ENCODE measurements around the gene MTERF4.

Gene MTERF4

DNA sequence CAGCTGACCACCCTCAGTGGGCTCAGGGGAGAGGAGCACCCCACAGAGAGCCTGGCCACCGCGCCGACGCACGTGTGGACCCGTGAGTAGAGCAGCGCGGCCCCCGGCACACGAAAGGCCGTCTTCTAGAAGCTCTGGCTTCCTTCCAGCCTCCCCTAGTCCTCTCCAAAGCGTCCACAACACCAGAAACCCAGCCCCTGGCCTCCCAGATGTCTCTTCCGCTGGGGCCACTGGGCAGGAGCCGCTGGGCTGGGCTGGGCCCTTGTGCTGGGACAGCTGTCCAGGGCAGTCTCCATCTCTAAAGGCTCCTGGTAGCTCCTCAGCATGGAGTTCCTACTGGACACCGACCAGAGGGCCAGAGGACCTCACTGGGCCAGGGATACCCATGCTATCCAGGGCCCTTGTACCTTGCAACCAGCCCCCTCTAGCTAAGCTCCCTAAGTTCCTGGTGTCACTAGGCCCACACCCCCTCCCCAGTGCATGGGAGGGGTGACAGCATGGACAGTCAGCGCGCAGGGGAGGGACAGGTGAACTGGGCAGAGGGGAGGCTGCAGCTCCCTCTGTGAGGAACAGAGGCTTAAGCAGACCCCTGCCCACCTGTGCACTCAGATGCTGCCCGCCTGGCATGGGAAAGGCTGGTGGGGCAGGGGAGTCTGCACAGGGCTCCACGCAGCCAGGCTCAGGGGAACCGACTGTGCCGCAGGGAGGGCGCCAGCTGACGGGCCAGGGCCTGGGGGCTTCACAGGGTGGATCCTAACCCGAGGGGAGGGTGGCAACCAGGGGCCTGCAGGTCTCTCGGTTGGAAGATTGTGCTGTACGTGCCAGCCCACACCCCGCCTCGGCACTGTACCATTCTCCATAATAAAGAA, 32.9 kb downstream of the MTERF4 start:
- DNase-seq (ENCODE audit: low spot score): no peak

DNA sequence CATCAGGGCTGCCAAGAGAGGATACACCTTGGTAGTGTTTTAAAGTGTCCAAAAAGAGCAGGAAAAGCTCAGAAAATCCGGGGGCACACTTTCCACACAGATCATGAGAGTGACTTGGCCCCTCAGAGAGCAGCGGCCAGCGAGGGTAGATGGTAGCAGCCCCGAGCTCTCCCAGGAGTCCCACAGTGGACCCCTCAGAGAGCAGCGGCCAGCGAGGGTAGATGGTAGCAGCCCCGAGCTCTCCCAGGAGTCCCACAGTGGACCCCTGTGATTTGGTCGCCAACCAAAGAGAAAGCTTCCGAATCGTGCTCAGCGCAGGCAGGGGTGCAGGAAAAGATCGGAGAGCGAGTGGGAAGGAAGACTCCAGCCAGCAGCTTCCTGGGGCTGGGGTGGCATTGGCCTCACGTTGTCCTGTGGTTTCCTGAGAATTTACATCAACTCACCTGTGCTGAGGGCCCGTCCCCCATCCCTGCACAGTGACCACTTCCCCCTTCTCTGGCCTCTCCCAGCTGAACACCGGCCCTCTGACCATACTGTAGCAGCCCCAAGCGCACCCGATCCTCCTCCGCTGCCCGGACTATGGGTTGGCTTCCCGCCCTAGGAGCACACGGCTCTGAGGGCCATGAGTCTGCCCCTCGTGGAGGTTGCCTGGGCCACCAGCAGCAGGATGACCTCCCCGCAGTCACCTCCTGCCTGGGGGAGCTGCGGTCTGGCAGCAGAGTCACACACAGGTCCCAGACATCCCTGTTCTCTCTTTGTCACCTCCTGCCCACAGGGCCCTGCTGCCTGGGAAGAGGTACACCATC, 33.7 kb downstream of the MTERF4 start:
- DNase-seq (ENCODE audit: low spot score): no peak

DNA sequence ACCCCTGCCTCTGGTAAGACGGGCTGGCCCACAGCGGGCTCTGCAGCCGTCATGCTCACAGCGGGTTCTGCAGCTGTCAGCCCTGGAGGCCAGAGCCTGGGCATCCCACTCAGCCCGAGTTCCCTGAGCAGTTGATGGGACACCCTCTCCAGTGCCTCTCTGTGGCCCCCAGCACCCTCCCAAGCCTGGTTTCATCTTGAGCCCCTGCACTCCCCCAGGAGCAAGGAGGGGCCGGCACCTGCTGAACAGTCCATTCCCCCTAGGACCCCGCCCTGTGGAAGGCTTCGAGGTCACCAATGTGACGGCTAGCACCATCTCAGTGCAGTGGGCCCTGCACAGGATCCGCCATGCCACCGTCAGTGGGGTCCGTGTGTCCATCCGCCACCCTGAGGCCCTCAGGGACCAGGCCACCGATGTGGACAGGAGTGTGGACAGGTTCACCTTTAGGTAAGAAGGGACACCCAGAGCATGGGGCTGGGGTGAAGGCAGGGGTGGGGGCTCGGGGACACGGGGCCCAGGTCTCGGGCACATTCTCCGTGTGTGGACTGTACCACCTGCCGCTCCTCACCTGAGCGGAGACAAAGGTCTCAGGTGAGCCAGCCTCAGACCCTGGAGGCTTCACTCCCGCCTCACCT, 34.5 kb downstream of the MTERF4 start:
- no peak for DNase-seq (ENCODE audit: low spot score)

DNA sequence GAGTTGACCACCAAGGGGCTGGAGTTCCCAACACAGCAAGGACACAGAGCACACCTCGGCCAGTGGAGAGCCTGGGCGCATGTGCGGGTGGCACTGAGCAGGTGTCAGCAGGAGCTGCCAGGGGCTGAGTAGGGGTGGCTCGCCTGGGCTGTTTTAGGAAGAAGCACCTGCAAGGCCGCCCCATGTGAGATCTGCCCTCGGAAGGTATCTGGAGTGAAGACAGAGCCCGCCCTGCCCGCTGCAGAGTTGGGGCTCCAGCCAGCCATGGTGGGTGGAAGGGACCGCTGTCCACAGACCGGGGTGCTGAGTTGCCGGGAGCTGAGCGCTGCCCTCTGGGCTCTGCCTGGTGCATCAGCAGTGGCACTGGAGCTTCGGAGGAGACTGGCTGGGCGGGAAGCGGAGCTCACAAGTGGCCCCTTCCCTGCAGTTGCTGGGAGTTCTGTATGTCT, 35.2 kb downstream of the MTERF4 start:
- DNase-seq (ENCODE audit: low spot score): no peak

DNA sequence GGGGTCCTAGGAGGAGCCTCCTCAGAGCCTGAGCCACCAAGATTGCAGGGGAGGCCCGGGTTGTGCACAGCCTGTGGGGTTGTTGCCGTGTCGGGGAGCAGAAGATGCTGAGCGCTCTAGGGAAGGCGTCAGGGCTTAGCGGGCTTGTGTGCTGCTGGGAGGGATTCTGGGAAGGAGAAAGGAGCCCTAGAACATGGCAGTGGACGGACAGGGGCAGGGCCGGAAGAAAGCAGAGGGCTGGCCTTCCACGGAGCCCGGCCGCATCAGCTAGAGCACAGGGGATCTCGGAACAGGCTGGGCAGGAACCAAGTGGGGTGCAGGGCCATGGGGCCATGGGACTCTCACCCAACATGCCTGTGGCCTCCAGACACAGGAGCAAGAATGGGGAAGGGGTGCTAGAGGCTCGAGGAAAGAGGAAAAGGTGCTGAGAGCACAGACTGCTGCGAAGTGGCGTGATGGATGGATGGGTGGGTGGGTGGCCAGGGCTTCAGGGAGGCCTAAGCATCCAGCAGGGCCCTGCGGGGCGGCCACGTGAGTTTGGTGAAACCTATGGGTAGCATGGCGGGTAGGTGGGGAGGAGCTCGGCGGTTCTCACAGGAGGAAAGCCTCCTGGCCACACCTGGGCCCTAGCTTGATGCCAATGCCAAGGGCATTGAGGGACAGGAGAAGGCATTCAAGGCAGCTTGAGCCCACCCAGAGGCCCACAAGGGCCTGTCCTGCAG, 35.8 kb downstream of the MTERF4 start:
- no peak for DNase-seq (ENCODE audit: low spot score)

DNA sequence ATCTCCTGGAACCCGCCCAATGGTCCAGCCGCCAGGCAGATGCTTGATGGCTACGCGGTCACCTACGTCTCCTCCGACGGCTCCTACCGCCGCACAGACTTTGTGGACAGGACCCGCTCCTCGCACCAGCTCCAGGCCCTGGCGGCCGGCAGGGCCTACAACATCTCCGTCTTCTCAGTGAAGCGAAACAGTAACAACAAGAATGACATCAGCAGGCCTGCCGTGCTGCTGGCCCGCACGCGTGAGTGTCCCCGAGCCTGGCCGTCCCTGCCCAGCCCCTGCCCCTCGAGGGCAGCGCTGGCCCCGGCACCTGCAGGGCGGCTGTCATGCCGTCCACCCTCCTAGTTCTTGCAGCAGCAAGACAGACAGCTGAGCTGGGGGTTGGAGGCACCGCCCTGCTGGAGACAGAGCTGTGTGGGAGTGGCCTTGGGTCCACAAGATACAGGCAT, 36.7 kb downstream of the MTERF4 start:
- no peak for DNase-seq (ENCODE audit: low spot score)

DNA sequence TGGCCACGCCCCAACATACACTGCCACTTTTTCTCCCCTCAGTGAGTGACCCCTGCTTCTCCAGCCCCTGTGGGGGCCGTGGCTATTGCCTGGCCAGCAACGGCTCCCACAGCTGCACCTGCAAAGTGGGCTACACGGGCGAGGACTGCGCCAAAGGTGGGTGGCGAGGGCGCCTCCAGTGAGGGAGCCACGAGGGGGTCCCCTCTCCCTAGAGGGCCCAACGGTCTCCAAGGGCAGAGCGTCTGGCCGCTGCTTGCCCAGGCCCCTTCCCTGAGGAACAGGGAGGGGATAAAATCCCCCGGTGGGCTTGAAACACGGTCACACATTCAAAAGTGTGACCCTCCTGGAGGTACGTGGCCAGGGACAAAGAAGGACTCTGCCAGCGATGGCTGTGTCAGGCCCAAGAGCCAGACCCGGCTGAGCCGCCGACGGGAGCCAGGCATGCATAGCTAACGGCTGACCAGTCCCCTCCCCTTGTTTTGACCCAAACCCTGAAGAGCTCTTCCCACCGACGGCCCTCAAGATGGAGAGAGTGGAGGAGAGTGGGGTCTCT, 37.2 kb downstream of the MTERF4 start:
- no peak for DNase-seq (ENCODE audit: low spot score)

DNA sequence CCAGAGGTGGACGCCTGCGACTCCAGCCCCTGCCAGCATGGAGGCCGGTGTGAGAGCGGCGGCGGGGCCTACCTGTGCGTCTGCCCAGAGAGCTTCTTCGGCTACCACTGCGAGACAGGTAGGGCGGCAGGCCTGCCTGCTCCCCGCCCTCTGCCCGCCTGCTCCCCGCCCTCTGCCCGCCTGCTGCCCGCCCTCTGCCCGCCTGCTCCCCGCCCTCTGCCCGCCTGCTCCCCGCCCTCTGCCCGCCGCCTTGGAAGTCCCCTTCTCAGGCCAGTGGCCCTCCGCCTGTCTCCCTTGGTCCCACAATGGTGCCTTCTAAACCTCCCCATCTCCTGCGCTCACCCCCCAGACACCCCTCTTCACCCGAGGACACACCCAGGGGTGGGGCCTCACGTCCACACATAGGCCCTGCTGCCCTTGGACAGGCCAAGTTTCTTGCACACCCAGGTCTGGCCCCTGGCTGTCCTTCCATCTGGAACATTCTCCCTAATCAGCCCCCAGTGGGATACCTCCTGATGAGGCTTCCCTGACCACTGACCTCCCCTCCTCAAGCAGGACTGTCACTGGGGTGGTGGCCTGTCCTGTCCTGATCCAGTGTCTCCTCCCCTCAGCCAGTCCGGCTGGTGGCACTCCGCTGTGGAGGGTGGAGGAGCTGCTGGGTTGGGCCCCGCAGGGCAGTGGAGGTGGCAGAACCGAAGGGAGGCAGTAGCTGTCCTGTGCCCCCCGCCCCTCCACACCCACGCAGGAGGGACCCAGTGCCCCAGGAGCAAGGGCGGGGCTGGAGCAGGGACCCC, 37.9 kb downstream of the MTERF4 start:
- DNase-seq (ENCODE audit: low spot score): no peak

DNA sequence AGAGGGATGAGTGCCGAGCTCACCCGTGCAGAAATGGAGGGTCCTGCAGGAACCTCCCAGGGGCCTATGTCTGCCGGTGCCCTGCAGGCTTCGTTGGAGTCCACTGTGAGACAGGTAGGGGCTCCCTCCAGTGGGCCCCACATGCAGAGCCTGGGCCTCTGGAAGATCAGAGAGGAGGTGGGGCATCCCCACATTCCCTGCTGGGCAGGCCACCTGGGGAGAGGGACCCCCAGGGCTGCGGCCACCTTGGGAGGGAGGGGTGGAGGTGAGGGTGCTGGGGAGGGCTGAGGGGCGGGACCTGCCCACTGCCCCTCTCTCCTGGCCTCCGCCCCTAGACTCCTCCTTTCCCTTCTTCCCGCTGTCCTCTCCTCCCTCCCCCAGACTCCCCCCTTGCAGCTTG, 38.5 kb downstream of the MTERF4 start:
- DNase-seq (ENCODE audit: low spot score): no peak

DNA sequence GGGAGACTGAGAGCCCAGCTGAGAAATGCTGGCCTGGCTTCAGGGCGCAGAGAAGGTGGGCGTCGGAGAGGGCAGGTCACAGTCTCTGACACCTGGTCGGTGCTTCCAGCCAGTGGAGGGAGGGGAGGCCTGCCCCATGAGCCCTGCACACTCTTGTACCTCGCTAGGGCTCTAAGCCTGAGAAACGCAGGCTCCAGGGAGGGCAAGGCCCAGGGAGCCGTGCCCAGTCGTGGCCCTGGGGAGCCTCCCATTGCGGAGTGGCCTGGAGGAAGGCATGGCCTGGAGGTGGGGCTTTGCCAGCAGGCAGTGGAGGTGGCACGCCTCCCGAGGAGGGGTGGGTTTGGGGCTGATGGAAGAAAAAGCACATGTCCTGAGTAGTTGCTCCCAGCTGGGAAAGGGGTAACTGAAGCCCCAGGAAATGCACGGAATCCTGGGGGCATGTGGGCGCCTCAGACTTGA, 39.0 kb downstream of the MTERF4 start:
- DNase-seq (ENCODE audit: low spot score): no peak

DNA sequence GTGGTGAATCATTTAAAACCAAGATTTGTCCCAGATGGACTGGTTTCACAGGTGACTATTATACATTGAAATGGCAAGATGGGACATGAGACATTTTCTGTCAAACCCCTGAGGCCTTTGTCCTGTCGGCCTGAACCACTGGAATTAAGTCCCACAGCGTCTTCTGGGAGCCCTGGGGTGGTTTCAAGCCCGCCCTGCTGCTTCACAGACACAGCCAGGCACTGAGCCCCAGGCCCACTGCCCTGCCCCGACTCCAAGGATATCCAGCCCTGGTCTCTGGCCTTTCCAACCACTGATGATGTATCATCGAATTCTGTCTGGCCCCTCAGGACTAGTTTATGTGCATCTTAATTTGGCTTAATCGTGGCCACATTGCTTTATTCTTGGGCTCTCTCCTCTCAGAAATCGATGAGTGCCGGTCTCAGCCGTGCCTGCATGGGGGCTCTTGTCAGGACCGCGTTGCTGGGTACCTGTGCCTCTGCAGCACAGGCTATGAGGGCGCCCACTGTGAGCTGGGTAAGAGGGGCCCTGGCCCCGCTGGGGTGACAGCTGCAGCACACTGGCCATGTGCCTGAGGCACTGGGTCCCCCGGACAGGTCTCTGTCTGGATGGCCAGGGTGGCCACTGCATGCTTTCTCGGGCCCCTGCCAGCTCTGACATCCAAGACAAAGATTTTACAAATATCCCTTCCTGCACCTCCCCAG, 39.5 kb downstream of the MTERF4 start:
- DNase-seq (ENCODE audit: low spot score): no peak

DNA sequence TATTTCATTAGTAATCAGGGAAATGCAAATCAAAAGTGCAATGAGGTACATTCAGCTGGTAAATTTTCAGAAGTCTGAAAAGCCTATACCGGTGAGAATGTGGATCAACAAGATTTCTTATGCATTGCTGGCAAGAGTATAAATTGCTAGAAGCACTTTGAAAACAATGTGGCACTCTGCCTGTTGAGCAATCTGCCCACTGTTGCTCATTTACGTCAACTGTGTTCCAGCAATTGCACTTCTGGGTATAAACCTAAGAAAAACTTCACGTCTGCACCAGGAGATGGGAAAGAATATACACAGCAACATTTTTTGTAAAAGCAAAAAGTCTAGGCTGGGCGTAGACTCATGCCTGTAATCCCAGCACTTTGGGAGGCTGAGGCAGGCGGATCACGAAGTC, 40.8 kb downstream of the MTERF4 start:
- no peak for DNase-seq (ENCODE audit: low spot score)

DNA sequence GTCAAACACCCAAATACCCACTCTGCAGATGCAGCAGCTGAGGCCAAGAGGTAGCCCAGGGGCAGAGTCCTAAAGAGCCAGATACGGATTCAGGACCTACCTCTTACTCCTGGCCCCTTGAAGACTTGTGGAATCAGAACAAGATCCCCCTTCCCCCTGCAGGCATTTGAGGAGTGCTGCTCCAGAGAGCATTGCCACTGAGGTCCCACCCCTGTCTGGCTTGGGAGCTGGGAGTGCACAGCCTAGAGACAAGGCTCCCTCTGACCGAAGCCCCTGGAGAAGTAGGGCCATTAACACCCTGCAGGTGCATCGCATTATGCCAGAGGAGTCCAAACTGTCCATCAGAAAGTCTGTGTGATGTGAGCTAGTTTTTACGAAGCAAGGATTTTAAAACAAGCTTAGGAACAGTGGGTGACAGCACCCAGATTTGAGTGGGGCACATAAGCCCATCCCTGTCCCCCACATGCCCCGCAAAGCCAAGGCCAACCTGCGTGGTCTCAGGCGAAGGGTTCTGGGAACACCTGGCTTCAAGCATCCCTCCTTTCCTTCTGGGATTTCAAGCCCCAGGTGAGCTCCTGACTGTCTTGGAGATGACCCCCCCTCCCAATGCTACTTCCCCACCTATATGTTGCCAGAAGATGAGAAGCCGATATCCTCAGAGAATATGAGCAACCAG, 48.4 kb downstream of the MTERF4 start:
- no peak for DNase-seq (ENCODE audit: low spot score)

DNA sequence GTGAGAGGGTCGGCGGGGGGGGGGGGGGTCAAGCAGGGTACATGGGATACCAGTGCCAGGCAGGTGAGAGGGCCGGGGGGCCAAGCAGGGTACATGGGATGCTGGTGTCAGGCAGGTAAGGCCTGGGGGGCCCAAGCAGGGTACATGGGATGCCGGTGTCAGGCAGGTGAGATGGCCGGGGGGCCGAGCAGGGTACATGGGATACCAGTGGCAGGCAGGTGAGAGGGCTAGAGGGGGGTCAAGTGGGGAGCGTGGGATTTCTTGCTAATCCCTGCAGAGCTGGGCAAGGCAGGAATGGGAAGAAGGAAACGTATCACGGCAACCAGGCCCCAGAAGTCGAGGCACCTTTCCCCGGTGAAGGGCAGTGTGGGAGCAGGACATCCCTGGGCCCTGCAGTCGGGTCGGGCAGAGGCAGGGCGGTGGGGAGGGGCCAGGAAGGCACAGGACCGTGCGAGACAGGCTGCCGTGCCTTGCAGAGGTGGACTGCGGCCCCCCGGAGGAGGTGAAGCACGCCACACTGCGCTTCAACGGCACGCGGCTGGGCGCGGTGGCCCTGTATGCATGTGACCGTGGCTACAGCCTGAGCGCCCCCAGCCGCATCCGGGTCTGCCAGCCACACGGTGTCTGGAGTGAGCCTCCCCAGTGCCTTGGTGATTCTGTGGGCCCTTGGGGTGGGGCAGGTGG, 49.3 kb downstream of the MTERF4 start:
- no peak for DNase-seq (ENCODE audit: low spot score)

DNA sequence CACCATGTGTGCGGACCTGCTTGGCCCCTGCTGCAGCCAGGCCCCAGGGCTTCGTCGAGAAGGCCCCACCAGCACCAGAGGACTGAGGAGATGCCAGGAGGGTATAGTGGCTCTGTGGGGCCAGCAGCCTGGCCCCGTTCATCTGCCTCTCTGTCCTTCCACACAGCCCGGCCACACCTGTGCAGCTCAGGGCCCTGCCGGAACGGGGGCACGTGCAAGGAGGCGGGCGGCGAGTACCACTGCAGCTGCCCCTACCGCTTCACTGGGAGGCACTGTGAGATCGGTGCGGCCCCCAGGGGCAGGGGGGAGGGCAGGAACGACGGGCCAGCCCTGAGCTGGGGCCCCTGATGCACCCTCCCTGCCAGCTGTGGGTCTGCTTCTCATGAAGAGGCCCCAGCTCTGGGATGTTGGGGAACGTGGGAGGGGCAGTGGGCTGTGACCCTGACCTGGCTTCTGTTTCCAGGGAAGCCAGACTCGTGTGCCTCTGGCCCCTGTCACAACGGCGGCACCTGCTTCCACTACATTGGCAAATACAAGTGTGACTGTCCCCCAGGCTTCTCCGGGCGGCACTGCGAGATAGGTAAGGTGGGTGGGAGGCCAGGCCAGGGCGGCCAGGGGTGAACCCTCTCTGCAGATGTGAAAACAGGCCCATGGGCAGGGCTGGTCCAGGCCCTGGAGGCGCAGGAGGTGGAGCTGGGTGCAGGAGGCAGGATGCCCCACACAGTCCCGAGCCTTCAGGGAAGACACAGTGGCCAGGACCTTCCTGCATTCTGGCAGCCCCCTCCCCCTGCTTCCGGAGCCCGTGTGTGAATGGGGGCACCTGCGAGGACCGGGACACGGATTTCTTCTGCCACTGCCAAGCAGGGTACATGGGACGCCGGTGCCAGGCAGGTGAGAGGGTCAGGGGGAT, 50.3 kb downstream of the MTERF4 start:
- DNase-seq (ENCODE audit: low spot score): no peak

DNA sequence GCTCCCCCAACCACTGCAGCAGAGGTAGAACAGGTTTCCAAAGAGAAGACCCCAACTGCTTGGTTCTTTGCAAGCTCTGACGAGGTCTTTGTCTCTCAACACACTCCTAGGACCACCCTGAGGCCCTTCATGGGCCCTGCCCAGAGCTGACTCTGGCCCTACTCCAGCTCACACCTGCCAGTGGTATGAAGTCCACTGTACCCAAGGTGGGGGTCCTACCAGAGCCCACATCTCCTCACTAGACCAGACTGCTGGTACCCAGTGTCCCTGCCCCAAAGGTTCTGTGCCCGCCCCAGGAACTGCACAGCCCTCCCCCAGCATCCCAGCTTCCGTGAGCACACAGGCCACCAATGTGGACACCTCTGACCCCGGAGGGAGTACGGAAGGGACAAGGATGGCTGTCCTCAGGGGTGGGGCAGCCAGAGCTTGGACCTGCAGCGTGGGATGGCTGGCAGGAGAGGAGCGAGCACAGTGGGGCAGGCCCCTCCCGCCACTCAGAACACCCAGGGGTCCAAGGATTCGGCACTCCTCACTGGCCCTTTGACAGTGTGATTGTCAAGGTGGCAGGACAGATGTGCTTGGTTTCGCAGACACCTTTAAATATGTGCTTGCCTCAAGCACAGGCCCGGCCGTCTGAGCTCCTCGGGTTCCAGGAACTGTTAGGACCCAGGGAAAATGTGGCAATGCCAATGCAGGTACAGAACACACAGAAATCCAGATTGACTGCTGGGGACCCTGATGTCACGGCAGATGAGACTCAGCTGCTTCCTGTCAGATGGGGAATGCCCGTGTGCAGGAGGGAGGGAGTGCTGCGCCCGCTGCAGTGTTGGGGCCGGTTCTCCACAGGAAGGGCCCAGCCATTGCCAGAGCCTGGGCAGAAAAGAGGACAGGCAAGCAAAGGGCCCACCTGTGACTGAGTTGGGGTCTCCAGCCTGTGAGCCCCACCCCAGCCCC, 51.2 kb downstream of the MTERF4 start:
- DNase-seq (ENCODE audit: low spot score): no peak
